ENCODE results near the gene SLC2A10. TPM values are rescaled to one million over a fixed set of nuclear protein-coding genes. Genes with fewer than 3 reads are reported as not detected.

SLC2A10 gene
- polyA plus RNA-seq, 3 donors, result 4.5 to 9.1 (median 6.7) TPM

DNA sequence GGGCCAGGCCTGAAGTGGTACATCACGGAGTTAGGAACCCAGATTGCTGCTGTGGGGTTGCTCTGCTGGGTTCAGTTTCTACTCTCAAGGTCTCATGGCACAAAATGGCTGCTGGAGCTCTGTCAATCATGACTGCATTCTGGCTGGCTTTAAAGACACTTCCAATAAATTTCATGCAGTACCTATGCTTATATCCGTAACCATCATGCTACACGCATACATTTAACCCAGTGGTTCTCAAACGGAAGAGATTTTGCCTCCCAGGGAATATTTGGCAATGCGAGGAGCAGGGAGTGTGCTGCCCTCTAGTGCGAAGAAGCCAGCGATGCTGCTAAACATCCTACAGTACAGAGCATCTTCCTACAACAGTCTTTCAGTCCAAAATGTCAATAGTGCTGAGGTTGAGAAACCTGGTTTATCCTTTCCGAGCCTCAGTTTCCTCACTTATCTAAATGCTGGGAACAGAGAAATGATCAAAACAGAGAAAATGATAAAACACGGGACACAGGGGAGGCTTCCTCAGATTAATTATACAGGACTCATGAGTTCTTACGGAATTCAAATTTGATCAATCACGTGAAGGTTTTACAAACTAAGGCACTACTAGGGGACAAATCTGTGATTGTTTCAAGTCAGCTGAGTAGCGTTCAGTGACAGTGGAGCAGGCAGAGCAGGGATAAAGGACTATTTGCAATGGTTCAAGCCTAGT lies 9.6 kb upstream of the SLC2A10 start:
- 38 to 54% (median 48%) methylated on average over 12 of the region's 12 CpGs for WGBS, 3 donors
- no peak overlapping the region for H3K27ac ChIP-seq (ENCODE audit: low read depth, low read length)

DNA sequence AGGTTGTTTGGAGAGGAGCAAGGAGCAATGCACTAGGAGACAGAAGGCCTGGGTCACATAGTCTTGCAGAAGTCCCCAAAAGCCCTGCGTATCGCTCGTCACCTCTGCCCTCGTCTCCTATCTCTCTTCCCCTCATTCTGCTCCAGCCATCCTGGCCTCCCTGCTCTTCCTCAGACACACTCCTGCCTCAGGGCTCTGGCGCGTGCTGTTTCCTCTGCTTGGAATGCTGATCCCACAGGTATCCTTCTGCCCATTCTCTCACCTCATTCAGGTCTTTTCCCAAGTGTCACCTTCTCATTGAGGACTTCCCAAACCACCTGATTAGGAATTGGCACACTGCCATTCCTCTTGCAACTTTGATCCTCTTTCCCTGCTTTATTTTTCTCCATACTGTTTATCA lies 9.0 kb upstream of the SLC2A10 start:
- H3K27ac ChIP-seq (ENCODE audit: low read depth, low read length), result no peak overlapping the region
- WGBS, 3 donors, result 82 to 90% (median 86%) methylated on average over 6 of the region's 6 CpGs

DNA sequence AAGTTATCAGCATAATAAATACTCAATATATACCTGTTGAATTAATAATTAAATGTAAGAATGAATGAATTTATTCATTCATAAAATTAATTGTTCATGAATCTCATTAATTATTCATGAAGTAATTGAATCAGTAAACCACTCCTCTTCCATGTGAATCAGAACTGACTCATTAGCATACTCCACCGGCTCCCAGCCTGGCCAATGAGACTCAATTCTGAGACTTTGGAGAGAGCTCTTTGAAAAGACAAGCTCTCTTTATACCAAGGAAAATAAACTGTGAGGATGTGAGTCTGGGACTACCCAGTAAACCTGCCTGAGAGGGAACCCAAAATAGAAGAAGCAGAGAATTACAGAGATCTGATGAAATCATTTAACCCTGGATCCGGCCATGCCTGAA lies 8.4 kb upstream of the SLC2A10 start:
- no peak overlapping the region for H3K27ac ChIP-seq (ENCODE audit: low read depth, low read length)
- 70 to 84% (median 80%) methylated on average over 2 of the region's 2 CpGs for WGBS, 3 donors

DNA sequence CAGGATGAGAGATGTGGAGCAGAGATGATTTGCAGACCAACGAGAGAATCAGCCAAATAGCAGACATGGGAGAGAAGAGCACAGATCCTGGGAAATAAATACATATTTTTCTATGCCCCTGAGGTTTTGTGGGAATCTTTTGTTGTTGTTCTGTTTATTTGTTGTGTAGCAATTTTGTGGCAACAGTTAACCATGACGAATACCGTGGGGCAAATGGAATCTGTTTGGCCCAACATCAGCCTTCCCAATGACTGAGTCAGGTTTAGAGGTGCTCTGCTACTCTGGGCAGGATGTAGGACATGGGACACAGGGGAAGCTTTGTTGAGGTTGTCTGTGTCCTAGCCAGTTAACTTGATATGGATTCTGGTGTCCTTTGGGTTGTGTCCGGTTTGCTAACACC lies 7.9 kb upstream of the SLC2A10 start:
- no peak overlapping the region for H3K27ac ChIP-seq (ENCODE audit: low read depth, low read length)
- WGBS, 3 donors, result 58 to 72% (median 71%) methylated on average over 4 of the region's 4 CpGs

DNA sequence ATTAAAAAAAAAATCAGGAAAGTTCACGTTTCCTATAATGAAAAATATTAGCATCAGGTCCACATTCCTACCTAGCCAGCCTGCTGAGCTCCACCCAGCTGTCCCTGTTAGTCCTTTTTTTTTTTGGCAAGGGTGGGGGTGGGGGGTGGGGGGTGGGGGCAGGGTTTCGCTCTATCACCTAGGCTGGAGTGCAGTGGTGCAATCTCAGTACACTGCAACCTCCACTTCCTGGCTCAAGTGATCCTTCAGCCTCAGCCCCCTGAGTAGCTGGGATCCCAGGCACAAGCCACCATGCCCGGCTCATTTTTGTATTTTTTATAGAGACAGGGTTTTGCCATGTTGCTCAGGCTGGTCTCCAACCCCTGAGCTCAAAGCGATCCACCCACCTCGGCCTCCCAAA lies 7.5 kb upstream of the SLC2A10 start:
- 78 to 81% (median 79%) methylated on average over 5 of the region's 5 CpGs for WGBS, 3 donors
- H3K27ac ChIP-seq (ENCODE audit: low read depth, low read length), result no peak overlapping the region

DNA sequence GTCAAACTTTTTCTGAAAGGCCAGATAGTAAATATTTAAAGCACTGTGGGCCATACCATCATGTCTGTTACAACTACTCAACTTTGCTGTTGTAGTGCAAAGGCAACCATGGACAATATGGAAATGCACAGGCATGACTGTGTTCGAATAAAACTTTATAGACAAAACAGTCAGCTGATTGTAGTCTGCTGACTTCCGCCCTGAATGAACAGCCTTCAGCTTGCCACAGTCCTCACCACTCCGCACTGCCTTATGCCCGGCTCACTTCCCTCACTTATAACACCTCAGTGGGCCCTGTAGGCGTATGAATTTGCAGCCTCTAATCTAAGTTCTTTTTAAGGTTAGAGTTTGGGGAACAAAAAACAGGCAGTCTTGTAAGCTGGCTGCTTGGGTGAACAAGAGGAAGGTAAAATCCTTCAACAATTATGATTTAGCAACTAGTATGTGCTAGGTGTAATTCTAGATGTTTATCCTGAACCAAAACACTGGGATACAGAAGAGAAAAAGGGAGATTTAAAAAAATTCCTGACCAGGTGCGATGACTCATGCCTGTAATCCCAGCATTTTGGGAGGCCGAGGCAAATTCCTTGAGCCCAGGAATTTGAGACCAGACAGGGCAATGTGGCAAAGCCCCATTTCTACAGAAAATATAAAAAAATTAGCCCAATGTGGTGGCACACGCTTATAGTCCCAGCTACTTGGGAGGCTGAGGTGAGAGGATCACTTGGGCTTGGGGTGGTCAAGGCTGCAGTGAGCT lies 6.8 kb upstream of the SLC2A10 start:
- WGBS, 3 donors, result 93 to 94% (median 93%) methylated on average over 8 of the region's 8 CpGs
- H3K27ac ChIP-seq (ENCODE audit: low read depth, low read length), result no peak overlapping the region

DNA sequence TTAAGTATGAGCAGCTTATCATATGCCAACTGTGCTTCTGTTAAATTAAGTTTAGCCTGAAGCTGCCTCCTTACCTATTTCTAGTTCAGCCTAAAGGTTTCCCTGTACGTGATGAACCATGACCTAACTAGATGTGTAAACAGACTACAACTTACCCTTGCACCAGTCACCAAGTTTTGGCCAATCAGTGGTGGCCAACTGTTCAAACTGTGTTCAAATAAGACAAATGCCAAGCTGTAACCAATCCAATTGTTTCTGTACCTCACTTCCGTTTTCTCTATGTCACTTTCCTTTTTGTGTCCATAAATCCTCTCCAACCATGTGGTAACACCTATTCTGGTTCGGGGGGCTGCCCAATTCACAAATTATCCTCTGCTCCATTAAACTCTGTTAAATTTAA lies 6.0 kb upstream of the SLC2A10 start:
- WGBS, 3 donors, result 70 to 78% (median 74%) methylated on average over 3 of the region's 3 CpGs
- H3K27ac ChIP-seq (ENCODE audit: low read depth, low read length), result no peak overlapping the region

DNA sequence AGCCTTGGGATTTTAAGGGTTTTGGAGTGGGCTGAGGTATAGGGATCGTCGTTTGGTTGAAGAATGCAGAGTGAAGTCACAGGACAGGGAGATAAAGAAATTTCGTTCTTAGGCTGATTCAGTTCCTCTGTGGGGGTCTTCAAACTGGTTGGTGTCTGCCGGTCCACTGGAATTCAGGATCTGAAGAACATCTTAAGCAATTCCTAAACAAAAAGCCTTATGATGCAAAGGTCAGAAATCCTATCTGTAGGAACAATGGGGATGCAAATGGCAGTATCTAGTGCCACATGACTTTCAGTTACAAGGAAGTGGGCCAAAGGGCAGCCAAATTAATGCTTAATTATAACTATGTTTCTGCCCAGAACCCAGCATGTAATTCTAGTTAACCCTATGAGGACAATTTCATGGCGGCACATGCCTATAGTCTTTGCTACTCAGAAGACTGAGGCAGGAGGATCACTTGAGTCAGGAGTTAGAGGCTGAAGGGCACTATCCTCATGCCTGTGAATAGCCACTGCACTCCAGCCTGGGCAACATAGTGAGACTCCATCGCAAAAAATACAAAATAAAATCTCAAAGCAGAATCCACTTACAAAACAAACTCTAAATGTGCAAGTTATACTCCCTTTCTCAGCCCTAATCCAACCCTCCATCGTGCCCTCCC lies 4.6 kb upstream of the SLC2A10 start:
- no peak overlapping the region for H3K27ac ChIP-seq (ENCODE audit: low read depth, low read length)
- WGBS, 3 donors, result 63 to 74% (median 67%) methylated on average over 7 of the region's 7 CpGs

DNA sequence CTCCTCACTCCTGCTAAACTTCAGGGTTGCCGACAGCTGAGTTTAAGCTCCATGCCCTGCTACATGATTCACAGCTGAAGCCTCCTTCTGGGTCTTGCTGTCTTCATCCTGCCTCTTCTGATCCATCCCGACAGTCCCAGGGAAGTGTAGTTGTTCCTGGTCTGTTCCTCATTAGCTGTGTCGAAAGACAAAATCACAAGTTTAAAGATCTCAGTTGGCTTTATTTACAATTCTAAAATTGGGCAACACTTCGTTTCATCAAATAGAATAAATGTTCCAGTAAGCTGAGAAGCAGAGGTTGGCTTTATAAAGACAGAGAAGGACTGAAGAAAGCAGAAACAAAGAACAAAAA lies 4.1 kb upstream of the SLC2A10 start:
- WGBS, 3 donors, result 61 to 69% (median 63%) methylated on average over 4 of the region's 4 CpGs
- no peak overlapping the region for H3K27ac ChIP-seq (ENCODE audit: low read depth, low read length)

DNA sequence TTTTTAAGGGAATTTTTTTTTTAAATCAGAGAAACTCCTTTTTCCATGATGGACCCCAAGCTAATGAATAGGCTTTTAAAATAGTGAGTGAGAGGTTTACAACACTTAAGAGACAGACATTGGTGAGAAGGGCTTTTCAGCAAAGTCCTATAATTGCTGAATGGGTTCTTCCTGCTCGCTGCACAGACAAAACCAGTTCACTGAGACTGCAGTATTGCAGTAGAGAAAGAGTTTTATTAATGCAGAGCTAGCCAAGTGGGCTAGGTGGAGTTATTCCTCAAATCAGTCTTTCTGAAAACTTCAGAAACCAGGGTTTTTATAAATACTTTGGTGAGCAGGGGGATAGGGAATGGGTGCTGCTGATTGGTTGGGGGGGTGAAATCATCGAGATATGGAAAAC lies 3.2 kb upstream of the SLC2A10 start:
- WGBS, 3 donors, result 93 to 97% (median 96%) methylated on average over 2 of the region's 2 CpGs
- no peak overlapping the region for H3K27ac ChIP-seq (ENCODE audit: low read depth, low read length)

DNA sequence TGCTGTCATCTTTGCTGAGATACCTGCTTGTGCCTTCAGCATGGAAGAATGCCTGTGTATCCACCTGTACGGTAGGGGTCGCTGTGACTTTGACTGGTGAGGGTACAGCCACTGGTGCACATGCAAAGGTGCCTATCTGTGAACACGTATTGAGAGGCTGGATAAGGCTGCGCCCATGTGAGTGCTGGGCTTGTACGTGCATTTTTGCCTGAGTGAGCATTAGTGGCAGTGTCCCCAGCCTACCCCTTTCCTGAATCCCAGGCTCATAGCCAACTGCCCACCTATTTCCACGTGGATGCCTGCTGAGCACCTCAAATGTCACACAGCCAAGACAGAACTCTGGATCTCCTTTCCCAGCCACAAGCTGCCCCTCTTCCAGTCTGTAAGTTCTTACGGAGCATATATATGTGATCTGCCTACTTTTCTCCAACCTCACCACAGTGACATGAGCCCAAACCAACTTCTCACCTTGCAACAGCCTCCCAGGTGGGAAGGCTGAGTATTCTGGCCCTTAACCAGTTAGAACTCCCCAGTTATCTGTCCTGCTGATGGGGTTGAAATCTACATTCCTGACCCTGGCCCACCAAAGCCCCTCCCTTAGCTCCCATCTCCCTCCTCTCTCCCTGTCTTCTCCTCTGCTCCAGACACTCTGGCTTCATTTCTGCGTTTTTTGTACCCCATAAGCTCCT lies 1.1 kb upstream of the SLC2A10 start:
- H3K27ac ChIP-seq (ENCODE audit: low read depth, low read length), result no peak overlapping the region

DNA sequence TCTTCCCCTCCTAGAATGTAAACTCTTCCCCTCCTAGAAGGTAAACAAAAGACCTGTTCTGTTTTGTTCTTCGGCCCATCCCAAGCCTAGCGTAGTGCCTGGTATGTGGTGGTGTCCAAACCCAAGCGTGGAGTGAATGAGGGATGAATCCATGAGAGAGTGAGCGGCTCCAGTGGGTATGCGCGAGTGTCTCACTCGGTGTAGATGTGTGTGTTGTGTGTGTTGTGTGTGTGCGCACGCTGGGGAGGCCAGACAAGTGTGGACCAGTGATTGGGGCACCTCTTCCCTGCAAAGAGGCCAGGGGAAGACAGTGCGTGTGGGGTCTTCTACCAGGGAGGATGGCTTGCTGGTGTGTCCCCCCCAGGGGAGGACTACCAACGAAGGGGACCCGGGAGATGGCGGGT lies 392 bp upstream of the SLC2A10 start:
- 55 to 61% (median 60%) methylated on average over 13 of the region's 13 CpGs for WGBS, 3 donors
- no peak overlapping the region for H3K27ac ChIP-seq (ENCODE audit: low read depth, low read length)

More for the DNA sequence above, 1.1 kb upstream of the SLC2A10 start:
- 50 to 72% (median 68%) methylated on average over 8 of the region's 8 CpGs for WGBS, 3 donors

DNA sequence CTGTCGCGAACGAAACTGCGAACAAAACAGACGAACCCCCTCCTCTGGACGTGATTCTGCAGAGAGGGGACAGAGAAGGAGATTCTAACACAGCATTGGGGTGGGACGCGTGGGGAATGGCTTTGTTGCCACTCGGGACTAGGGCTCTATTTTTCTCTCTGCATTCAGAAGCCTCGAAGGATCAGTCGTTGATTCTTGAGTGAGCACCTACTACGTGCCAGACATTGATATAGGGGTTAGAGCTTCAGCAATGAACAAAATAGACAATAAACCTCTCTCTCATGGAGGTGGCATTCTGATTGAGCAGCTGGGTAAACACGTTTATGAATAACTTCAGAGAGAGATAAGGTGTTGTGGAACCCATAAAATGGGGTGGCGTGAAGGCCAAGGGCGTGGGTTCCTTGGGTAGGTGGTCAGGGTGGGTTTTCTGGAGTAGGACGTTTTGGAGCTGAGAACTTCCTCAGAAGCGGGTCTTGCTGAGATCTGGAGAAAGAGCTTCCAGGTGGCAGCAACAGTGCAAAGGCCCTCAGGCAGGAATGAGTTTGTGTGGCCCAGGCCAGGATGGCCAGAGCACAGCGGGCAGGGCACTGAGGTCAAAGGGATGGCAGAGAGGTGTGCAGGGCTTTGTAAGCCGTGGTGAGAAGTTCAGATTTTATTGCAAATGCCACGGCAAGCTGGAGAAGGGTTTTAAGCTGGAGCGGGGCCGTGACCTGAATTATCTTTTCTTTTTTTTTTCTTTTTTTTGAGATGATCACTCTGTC lies 884 bp downstream of the SLC2A10 start:
- H3K27ac ChIP-seq (ENCODE audit: low read depth, low read length), result no peak overlapping the region
- 28 to 40% (median 36%) methylated on average over 22 of the region's 22 CpGs for WGBS, 3 donors

DNA sequence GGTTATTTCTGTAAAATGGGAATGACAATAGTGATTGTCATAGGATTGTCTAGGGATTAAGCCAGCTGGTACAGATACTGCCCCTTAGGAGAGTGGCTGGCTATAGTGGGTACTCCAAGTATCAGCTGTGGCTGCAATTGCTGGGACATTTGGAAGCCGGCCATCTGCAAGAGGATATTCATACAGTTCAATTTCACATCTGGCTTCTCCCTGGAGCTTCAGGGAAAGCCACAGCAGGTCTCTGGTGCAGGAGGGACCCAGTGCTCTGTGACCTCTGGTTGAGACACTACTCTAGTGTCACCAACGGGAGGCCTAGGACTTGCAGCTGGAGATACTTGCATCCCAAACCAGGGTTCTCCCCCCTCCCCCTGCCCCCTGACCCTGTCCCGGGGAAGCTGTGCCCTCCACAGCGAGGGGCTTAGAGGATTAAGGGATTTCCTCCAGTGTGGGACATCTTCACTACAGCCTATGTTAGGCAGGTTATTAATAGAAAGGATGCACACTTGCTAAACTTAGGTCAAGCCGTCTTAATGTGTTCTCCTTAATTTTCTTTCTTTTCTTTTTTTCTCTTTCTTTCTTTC lies 2.7 kb downstream of the SLC2A10 start:
- H3K27ac ChIP-seq (ENCODE audit: low read depth, low read length), result no peak overlapping the region
- 77 to 86% (median 79%) methylated on average over 5 of the region's 5 CpGs for WGBS, 3 donors

DNA sequence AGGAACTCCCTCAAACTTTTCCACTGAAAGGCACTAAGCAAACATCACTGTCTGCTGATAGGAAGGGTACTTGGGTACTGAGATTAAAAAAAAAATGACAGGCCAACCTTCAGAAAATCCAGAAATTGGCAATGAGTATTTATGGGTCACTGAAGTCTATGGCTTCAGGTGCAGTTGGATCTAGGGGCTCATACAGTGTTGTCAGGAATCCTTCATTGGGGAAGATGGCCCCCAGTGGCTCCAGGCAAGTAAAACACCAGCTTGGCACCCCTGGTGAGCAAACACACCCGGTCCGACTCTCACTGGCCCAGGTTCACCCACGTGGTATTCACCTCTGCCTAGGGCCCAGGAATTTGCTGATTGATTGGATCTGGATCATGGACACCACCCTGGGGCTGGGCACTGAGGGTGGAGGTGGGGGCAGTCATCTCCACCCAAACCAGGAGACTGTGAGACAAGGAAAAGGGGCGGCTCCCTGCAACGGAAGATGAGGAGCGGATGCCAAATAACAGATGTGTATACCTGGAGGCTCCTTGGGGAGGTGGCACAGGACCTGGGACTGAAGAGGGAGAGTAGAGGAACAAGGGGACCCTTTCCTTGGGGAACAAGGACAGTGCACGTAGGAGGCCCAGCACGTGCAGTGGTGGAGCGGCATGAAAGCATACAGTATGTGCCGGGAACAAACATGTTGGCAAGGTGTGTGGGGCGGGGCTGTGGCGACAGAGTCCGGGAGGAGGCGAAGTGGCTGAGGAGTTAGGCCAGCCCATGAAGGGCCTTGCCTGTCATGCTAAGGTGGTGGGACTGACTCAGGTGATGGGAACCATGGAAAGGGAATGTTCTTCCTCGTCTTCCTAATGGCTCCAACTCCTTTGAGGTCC lies 4.7 kb downstream of the SLC2A10 start:
- 81 to 93% (median 86%) methylated on average over 15 of the region's 15 CpGs for WGBS, 3 donors
- H3K27ac ChIP-seq (ENCODE audit: low read depth, low read length), result no peak overlapping the region

DNA sequence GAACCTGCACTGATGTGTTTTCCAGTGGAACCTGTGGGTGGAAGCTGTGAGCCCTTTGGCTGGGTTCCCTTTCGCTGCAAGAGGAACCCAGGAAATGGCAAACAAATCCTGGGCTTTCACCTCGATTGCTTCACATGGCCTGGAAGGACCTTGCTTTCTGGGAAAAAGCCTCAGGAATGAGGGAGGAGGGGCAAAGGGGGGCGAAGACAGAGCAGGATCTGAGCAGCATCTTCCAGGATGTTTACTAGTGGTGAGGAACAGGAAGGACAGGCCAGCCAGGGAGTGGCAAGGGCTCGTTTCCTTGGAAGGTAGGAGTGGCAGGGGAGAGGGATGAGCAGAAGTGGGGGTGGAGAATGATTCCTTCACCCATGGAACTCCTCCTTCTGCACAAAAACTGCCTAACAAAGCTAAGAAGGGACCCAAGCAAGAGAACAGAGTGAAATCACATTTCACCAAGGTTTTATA lies 5.9 kb downstream of the SLC2A10 start:
- no peak overlapping the region for H3K27ac ChIP-seq (ENCODE audit: low read depth, low read length)
- 24 to 35% (median 34%) methylated on average over 4 of the region's 4 CpGs for WGBS, 3 donors
